ENCODE data around the gene NT5DC3. TPM values are rescaled to one million over a fixed set of nuclear protein-coding genes. Genes with fewer than 3 reads are reported as not detected.

NT5DC3 gene
- total RNA-seq, 1 experiment from 2014 or later: 12.5 TPM

- CTCF ChIA-PET: no interaction called here
- no peak overlapping the region for H3K27ac Mint-ChIP-seq
- no peak for TF ChIP-seq ESRRA (CRISPR knock-in tag; IDR thresholded peaks at IDR 0.05; ENCODE audit: borderline replicate concordance)
- TF ChIP-seq GTF2I (CRISPR knock-in tag; conservative IDR thresholded peaks at IDR 0.05): no peak
- no peak for TF ChIP-seq ZNF425 (CRISPR knock-in tag; conservative IDR thresholded peaks at IDR 0.05)
- no peak for TF ChIP-seq ATF3 (CRISPR knock-in tag; conservative IDR thresholded peaks at IDR 0.05)
- TF ChIP-seq EMX1 (CRISPR knock-in tag; IDR thresholded peaks at IDR 0.05): no peak
- ATAC-seq (no peak), DNase-seq (ENCODE audit: low spot score) (no peak)
- POLR2A ChIA-PET: no interaction called here
- H3K9me3 Mint-ChIP-seq: no peaks in the 10 kb centered on the region
- peaks cover 21% of the 10 kb centered on the region for H3K36me3 Mint-ChIP-seq
- no peaks in the 10 kb centered on the region for H3K27me3 Mint-ChIP-seq (ENCODE audit: low read depth)
- no peaks in the 10 kb centered on the region for H3K4me1 Mint-ChIP-seq
- H3K4me3 Mint-ChIP-seq: no peak overlapping the region
Measured at GRCh38 chr12:103785243-103786031, 55.6 kb downstream of the NT5DC3 start.

GRCh38 chr12:103783744-103784664 lies 57.0 kb downstream of the NT5DC3 start:
- DNase-seq (ENCODE audit: low spot score) (no peak), ATAC-seq (no peak)
- no peak for TF ChIP-seq ATF2 (CRISPR knock-in tag; IDR thresholded peaks at IDR 0.05; ENCODE audit: borderline replicate concordance, low read depth)
- no peak for TF ChIP-seq ATF3 (CRISPR knock-in tag; conservative IDR thresholded peaks at IDR 0.05)
- no peak for TF ChIP-seq STAT6 (CRISPR knock-in tag; conservative IDR thresholded peaks at IDR 0.05; ENCODE audit: low read depth)
- no peak for TF ChIP-seq CTCF (IDR thresholded peaks at IDR 0.05)
- no peak for TF ChIP-seq USF2 (CRISPR knock-in tag; IDR thresholded peaks at IDR 0.05)
- no peak for TF ChIP-seq CREM (CRISPR knock-in tag; IDR thresholded peaks at IDR 0.05)
- TF ChIP-seq ZBTB21 (CRISPR knock-in tag; IDR thresholded peaks at IDR 0.05; ENCODE audit: borderline replicate concordance): no peak
- no peak for TF ChIP-seq JAZF1 (CRISPR knock-in tag; IDR thresholded peaks at IDR 0.05)
- no peak for TF ChIP-seq ATF1 (CRISPR knock-in tag; IDR thresholded peaks at IDR 0.05)
- TF ChIP-seq ESRRA (CRISPR knock-in tag; IDR thresholded peaks at IDR 0.05; ENCODE audit: borderline replicate concordance): no peak
- Mint-ChIP-seq H3K4me1 (no peaks in the 10 kb centered on the region), H3K9me3 (no peaks in the 10 kb centered on the region), H3K27me3 (ENCODE audit: low read depth) (no peaks in the 10 kb centered on the region), H3K36me3 (peaks cover 24% of the 10 kb centered on the region), H3K27ac (no peak overlapping the region), H3K4me3 (no peak overlapping the region)
- CTCF ChIA-PET: no interaction called here
- POLR2A ChIA-PET: no interaction called here

Data from WTC11 (cell line).